GM23338 (cell line): ENCODE measurements around the gene CEPT1.

Experiments used
- CREB1 ChIP-seq: fragments of 250-450 bp; sonication (Bioruptor Pico); IDR thresholded peaks from 2 replicates; pipeline ENCODE4 v1.5.0; 2020; ENCODE audit warnings: low read depth, mild to moderate bottlenecking, moderate library complexity
- CTCF ChIP-seq, 2 experiments: fragments of 200-600 bp in 1 of 2; sonication (generic) in 1 of 2; conservative IDR thresholded peaks; 2 replicates each; pipeline versions ENCODE4 v1.5.1 to v1.6.1; 2016 to 2017; ENCODE audit warnings: antibody characterized with exemption in 2 of 2, low read depth in 2 of 2, mild to moderate bottlenecking in 2 of 2, moderate library complexity in 1 of 2
- ETS1 ChIP-seq: IDR thresholded peaks from 2 replicates; pipeline ENCODE4 v1.6.1; 2016; ENCODE audit warnings: antibody characterized with exemption
- EZH2 ChIP-seq: fragments of 200-600 bp; sonication (generic); IDR thresholded peaks from one replicate; pipeline ENCODE4 v1.8.0; 2017; ENCODE audit warnings: antibody characterized with exemption, mild to moderate bottlenecking, low read depth; ENCODE audit not compliant: unreplicated experiment
- EZH2phosphoT487 ChIP-seq: fragments of 200-600 bp; sonication (generic); IDR thresholded peaks from one replicate; pipeline ENCODE4 v1.8.1; 2018; ENCODE audit warnings: antibody characterized with exemption; ENCODE audit not compliant: unreplicated experiment
- JUNB ChIP-seq: IDR thresholded peaks from one replicate; pipeline ENCODE4 v1.6.1; 2016; ENCODE audit warnings: antibody characterized with exemption; ENCODE audit not compliant: unreplicated experiment
- POLR2AphosphoS5 ChIP-seq: IDR thresholded peaks from 2 replicates; pipeline ENCODE4 v1.6.1; 2016; ENCODE audit warnings: antibody characterized with exemption, low read depth
- REST ChIP-seq: IDR thresholded peaks from one replicate; pipeline ENCODE4 v1.6.1; 2018; ENCODE audit warnings: antibody characterized with exemption; ENCODE audit not compliant: unreplicated experiment
- ZNF114 ChIP-seq: fragments of 250-450 bp; sonication (Bioruptor Pico); IDR thresholded peaks from 2 replicates; pipeline ENCODE4 v1.5.0; 2020; ENCODE audit warnings: mild to moderate bottlenecking, moderate library complexity
- ZNF331 ChIP-seq: fragments of 250-450 bp; sonication (Bioruptor Pico); IDR thresholded peaks from 2 replicates; pipeline ENCODE4 v1.5.0; 2020; ENCODE audit warnings: low read depth, mild to moderate bottlenecking, moderate library complexity

GRCh38 chr1:111203681-111204200 is 63.7 kb downstream of the CEPT1 start:
- TF ChIP-seq CTCF (conservative IDR thresholded peaks at IDR 0.05; ENCODE audit: low read depth in 2 of 2) = no peak
- no peak for TF ChIP-seq CREB1 (CRISPR knock-in tag)
- no peak for TF ChIP-seq POLR2AphosphoS5
- TF ChIP-seq EZH2phosphoT487 = no peak
- no peak for TF ChIP-seq ZNF114 (CRISPR knock-in tag)
- no peak for TF ChIP-seq EZH2
- TF ChIP-seq REST = no peak
- no peak for TF ChIP-seq ZNF331 (CRISPR knock-in tag)
- TF ChIP-seq ETS1 = no peak
- no peak for TF ChIP-seq JUNB
